Vagina (tissue), 2 donors: ENCODE results near the gene ADCY4. TPM values are rescaled to one million over a fixed set of nuclear protein-coding genes. Genes with fewer than 3 reads are reported as not detected.

Experiments
- DNase-seq, 2 donors: peaks; one replicate each; pipeline ENCODE4 v3.0.0-alpha.2; 2017; ENCODE audit errors: extremely low spot score in 2 of 2
- H3K27ac ChIP-seq: fragments of 200-600 bp; sonication (generic); one replicate; pipeline ENCODE4 v1.5.1; 2019
- H3K27me3 ChIP-seq: fragments of 200-600 bp; sonication (generic); one replicate; pipeline ENCODE4 v1.5.1; 2019
- H3K36me3 ChIP-seq, 2 donors: fragments of 200-600 bp; sonication (generic); one replicate each; pipeline ENCODE4 v1.5.1; 2017 to 2019
- H3K4me1 ChIP-seq: fragments of 200-600 bp; sonication (generic); one replicate; pipeline ENCODE4 v1.5.1; 2019
- H3K4me3 ChIP-seq, 2 donors: fragments of 200-600 bp; sonication (generic); 1 replicate in 1 of 2; 2 replicates in 1 of 2; pipeline ENCODE4 v1.5.1; 2016 to 2019
- H3K9me3 ChIP-seq: fragments of 200-600 bp; sonication (generic); one replicate; pipeline ENCODE4 v1.5.1; 2019
- POLR2A ChIP-seq, 2 donors: fragments of 450-650 bp; IDR thresholded peaks; one replicate each; pipeline ENCODE4 v1.6.1; 2017; ENCODE audit warnings: antibody characterized with exemption in 2 of 2, mild to moderate bottlenecking in 2 of 2, moderate library complexity in 2 of 2
- POLR2AphosphoS5 ChIP-seq, 2 donors: sonication (generic); formaldehyde crosslinking; IDR thresholded peaks; one replicate each; pipeline ENCODE4 v1.9.0; 2017; ENCODE audit warnings: antibody characterized with exemption in 2 of 2, mild to moderate bottlenecking in 2 of 2, low read depth in 1 of 2; ENCODE audit not compliant: insufficient read depth in 1 of 2
- intact Hi-C: fragments of 100-400 bp; cut with DNase I; formaldehyde crosslinking; loops from one replicate; pipeline ENCODE4 v1.15.1; 2023
- total RNA-seq: library from RNA; depleted of rRNA; stranded (reverse); fragments of >200 nt; gene quantifications from one replicate; pipeline ENCODE4 v1.2.3, GENCODE V29; 2016
- TF ChIP-seq, protein P1 (sequence below), 3 experiments: fragments of 450-650 bp in 2 of 3; fragments of 200-600 bp in 1 of 3; sonication (generic) in 1 of 3; IDR thresholded peaks; one replicate each; pipeline ENCODE4 v1.5.1; 2017 to 2019; ENCODE audit warnings: antibody characterized with exemption in 3 of 3, mild to moderate bottlenecking in 2 of 3, moderate library complexity in 2 of 3

ADCY4 gene
- total RNA-seq, 1 donor from 2014 or later, result 32.7 TPM

DNA sequence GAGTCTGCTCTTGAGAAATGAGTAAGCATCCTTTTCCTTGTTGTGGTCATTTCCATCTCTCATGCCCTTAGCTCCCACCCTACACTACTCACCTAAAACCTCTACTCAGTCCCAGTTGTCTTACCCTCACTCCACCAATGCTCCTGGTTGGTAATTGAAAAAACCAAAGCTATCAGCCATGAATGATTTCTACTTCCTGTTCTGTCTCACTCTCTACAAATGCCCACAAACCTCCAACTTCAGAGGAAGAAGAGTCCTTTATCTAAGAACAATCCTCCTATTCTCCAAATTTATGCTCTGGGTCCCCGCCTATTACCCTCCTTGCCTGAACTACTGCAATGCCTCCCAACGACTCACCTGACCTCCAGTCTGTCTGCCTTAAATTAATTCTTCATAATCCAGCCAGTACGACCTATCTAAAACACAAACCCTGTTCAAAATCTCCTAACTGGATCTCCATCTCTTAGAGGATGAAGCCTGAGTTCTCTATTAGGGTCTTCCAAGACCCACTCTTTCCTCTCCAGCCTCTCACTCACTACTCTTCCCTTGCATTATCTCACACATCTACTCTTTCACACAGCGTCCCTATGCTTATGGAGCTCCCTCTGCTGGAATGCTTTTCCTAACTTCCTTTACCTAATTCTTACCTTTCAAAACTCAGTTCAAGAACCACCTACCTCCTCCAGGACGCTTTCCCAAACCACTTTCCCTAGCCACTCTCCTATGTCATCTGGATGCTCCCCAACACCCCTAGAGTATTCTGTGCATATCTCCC, 37.5 kb downstream of the ADCY4 start:
- intact Hi-C loops, result loop anchor here (2.0 kb wide), 1 partner anchor 55 kb away; the partner anchor contains the start of gene TINF2

DNA sequence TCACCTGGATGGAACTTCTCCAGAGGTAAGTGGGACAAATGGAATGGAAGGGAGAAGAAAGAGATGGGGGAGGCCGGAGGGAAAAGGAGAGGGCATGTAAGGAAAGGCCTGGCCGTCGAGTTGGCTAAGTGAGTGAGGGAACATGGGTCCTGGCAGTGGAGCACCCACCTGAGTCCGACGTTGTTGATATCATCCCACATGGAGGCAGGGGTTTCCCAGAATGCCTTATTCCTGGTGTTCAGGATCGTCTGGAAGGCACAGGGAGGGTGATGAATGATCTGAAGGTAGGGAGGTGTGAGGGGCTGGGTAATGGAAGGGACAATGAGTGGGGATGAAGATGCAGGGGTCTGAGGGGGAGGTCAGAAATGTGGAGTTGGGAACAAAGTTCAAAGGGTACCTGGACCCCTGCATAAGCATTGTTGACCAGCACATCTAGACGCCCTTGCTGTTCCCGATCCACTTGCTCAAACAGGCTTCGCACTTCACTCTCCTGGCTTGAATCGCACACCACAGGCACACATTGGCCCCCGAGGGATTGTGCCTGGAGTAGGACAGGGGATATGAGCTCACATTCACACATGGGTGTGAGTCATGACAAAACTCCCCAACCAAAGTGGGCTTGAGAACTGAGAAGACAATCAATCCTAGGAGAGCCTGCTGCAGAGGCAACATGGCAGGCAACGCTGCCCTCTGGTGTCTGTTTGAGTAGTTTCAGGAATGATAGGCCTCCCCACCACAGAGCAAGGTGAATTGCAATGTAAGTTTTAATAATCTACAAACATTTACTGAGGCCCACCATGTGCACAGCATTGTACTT, 38.3 kb downstream of the ADCY4 start:
- DNase-seq, result no peak
- H3K4me1 ChIP-seq, result peaks cover 46% of the 10 kb centered on the region
- H3K27ac ChIP-seq, result peak overlapping the region; percentile 6
- intact Hi-C loops, result loop anchor here (2.0 kb wide), 1 partner anchor 54 kb away; the partner anchor contains the start of gene TINF2
- H3K27me3 ChIP-seq, result no peaks in the 10 kb centered on the region
- H3K4me3 ChIP-seq, result no peak overlapping the region
- H3K9me3 ChIP-seq, result no peaks in the 10 kb centered on the region
- H3K36me3 ChIP-seq, result peaks cover 0 to 28% of the 10 kb centered on the region in 2 donors
- TF ChIP-seq POLR2AphosphoS5 (IDR thresholded peaks at IDR 0.05; ENCODE audit: insufficient read depth in 1 of 2, low read depth in 1 of 2), result peak; percentile 16 to 21
- no peak for TF ChIP-seq POLR2A (IDR thresholded peaks at IDR 0.05)
- TF ChIP-seq, protein P1, sequence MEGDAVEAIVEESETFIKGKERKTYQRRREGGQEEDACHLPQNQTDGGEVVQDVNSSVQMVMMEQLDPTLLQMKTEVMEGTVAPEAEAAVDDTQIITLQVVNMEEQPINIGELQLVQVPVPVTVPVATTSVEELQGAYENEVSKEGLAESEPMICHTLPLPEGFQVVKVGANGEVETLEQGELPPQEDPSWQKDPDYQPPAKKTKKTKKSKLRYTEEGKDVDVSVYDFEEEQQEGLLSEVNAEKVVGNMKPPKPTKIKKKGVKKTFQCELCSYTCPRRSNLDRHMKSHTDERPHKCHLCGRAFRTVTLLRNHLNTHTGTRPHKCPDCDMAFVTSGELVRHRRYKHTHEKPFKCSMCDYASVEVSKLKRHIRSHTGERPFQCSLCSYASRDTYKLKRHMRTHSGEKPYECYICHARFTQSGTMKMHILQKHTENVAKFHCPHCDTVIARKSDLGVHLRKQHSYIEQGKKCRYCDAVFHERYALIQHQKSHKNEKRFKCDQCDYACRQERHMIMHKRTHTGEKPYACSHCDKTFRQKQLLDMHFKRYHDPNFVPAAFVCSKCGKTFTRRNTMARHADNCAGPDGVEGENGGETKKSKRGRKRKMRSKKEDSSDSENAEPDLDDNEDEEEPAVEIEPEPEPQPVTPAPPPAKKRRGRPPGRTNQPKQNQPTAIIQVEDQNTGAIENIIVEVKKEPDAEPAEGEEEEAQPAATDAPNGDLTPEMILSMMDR (IDR thresholded peaks at IDR 0.05), result peak; percentile 28 to 73 (median 62)

More for the DNA sequence above, 37.5 kb downstream of the ADCY4 start:
- Histone ChIP-seq H3K27ac (peak overlapping the region; percentile 6), H3K4me3 (no peak overlapping the region), H3K36me3 (peaks cover 0 to 28% of the 10 kb centered on the region in 2 donors), H3K4me1 (peaks cover 47% of the 10 kb centered on the region), H3K27me3 (no peaks in the 10 kb centered on the region), H3K9me3 (no peaks in the 10 kb centered on the region)
- TF ChIP-seq POLR2A (IDR thresholded peaks at IDR 0.05) (no peak), POLR2AphosphoS5 (IDR thresholded peaks at IDR 0.05; ENCODE audit: insufficient read depth in 1 of 2, low read depth in 1 of 2) (no peak)
- TF ChIP-seq, protein P1 (IDR thresholded peaks at IDR 0.05), result no peak
- no peak for DNase-seq

DNA sequence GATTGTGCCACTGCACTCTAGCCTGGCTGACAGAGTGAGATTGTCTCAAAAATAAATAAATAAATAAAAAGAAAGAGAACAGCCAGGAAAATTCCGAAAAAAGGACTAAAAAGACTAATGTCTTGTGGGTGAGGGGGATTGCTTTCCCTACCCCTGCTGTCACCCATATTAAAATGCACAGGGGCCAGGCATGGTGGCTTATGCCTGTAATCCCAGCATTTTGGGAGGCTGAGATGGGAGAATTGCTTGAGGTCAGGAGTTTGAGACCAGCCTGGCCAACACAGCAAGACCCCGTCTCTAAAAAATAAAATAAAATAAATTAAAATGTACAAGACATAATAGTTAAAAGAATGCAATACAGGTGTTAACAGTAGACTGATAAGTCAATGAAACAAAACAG, 41.3 kb downstream of the ADCY4 start:
- intact Hi-C loops, result no loop called here
- Histone ChIP-seq H3K27me3 (no peaks in the 10 kb centered on the region), H3K27ac (no peak overlapping the region), H3K4me3 (no peak overlapping the region), H3K9me3 (no peaks in the 10 kb centered on the region), H3K4me1 (peaks cover 22% of the 10 kb centered on the region), H3K36me3 (peaks cover 0 to 43% of the 10 kb centered on the region in 2 donors)
- TF ChIP-seq POLR2AphosphoS5 (IDR thresholded peaks at IDR 0.05; ENCODE audit: insufficient read depth in 1 of 2, low read depth in 1 of 2) (no peak), POLR2A (IDR thresholded peaks at IDR 0.05) (no peak)
- TF ChIP-seq, protein P1 (IDR thresholded peaks at IDR 0.05), result no peak
- DNase-seq, result no peak

DNA sequence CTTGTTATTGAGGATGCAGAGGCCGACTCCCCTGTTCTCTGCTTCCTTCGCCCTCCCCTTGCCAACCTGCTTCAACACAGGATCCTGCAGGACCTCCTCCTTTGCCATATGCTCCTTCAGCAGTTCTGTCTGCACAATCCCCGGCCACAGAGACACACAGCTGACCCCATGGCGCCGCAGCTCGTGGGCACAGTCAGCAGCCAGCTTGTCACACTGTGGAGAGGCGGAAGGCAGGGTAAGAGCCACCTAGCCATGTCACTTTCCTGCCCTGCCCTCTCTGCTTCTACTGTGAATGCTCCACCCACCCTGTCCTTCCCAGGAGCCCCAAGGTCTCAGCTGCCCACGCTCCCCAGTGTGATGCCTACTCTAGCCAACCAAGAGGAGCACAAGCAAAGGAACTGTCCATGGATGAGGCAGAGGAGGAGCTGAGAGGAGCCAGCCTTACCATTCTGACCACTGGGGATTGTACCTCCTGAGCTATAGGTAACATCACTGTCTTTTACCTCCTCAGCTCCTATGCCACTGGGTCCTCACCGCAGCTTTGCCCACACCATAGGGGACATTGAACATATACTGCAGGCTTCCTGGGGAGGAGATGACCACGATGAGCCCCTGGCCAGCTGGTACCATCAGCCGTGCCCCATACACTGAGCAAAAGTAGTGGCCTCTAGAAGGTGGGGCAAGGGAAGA, 42.6 kb downstream of the ADCY4 start:
- DNase-seq, result no peak
- Histone ChIP-seq H3K36me3 (peaks cover 0 to 43% of the 10 kb centered on the region in 2 donors), H3K27ac (no peak overlapping the region), H3K4me1 (peaks cover 9% of the 10 kb centered on the region), H3K4me3 (no peak overlapping the region), H3K27me3 (no peaks in the 10 kb centered on the region), H3K9me3 (no peaks in the 10 kb centered on the region)
- no peak for TF ChIP-seq POLR2AphosphoS5 (IDR thresholded peaks at IDR 0.05; ENCODE audit: insufficient read depth in 1 of 2, low read depth in 1 of 2)
- TF ChIP-seq, protein P1 (IDR thresholded peaks at IDR 0.05), result no peak
- no peak for TF ChIP-seq POLR2A (IDR thresholded peaks at IDR 0.05)
- intact Hi-C loops, result no loop called here
